PC-9 (cell line): ENCODE measurements around the gene CHM. TPM values are rescaled to one million over a fixed set of nuclear protein-coding genes. Genes with fewer than 3 reads are reported as not detected.
"Not testable (repeated sequence)": the region's sequence is repeated elsewhere in the genome, so short reads cannot be mapped to it uniquely, and the experiment has no call there.

Source experiments
- BruUV-seq: library from RNA; stranded (reverse); fragments of 400-500 nt; replicated peaks from 2 replicates; lab custom pipeline; 2021; lab: Mats Ljungman, UMichigan
- CTCF ChIA-PET: fragments of 300-600 bp; sonication (Branson Sonifier 250); formaldehyde crosslinking; loops from one replicate; lab custom pipeline; 2022; ENCODE audit warnings: antibody characterized with exemption; lab: Charles Lee
- POLR2A ChIA-PET: fragments of 300-600 bp; sonication (Branson Sonifier 250); formaldehyde crosslinking; loops from one replicate; lab custom pipeline; 2022; ENCODE audit warnings: antibody characterized with exemption; ENCODE audit not compliant: unreplicated experiment; lab: Charles Lee
- DNase-seq, 2 experiments: peaks; one replicate each; pipeline versions ENCODE4 v3.0.0 to v3.0.0-alpha.2; 2015 to 2022; ENCODE audit warnings: mixed read lengths in 1 of 2
- H2AFZ ChIP-seq: fragments of 200-600 bp; sonication (generic); 2 replicates; pipeline ENCODE4 v1.8.1; 2017; ENCODE audit warnings: antibody characterized with exemption
- H3F3A ChIP-seq: fragments of 200-600 bp; sonication (generic); 2 replicates; pipeline ENCODE4 v1.8.1; 2017; ENCODE audit warnings: antibody characterized with exemption, mild to moderate bottlenecking, low read depth; ENCODE audit not compliant: insufficient read depth
- H3K27ac ChIP-seq: fragments of 200-600 bp; sonication (generic); 2 replicates; pipeline ENCODE4 v1.6.1; 2016; ENCODE audit warnings: mixed run types
- H3K27me3 ChIP-seq: fragments of 200-600 bp; sonication (generic); 2 replicates; pipeline ENCODE4 v1.6.1; 2016; ENCODE audit warnings: low read depth, mixed run types; ENCODE audit not compliant: insufficient read depth
- H3K36me3 ChIP-seq: fragments of 200-600 bp; sonication (generic); 2 replicates; pipeline ENCODE4 v1.6.1; 2016; ENCODE audit warnings: low read depth, mixed run types
- H3K4me1 ChIP-seq: fragments of 200-600 bp; sonication (generic); replicated peaks from 2 replicates; pipeline ENCODE4 v1.6.1; 2016; ENCODE audit warnings: mixed run types; ENCODE audit not compliant: insufficient read depth
- H3K4me2 ChIP-seq: fragments of 200-600 bp; sonication (generic); 2 replicates; pipeline ENCODE4 v1.6.1; 2017; ENCODE audit warnings: mixed run types
- H3K4me3 ChIP-seq: fragments of 200-600 bp; sonication (generic); 2 replicates; pipeline ENCODE4 v1.6.1; 2016; ENCODE audit warnings: mixed run types
- H3K79me2 ChIP-seq: fragments of 200-600 bp; sonication (generic); 2 replicates; pipeline ENCODE4 v1.6.1; 2017; ENCODE audit warnings: low read depth, mixed run types
- H3K9me2 ChIP-seq: fragments of 200-600 bp; sonication (generic); 2 replicates; pipeline ENCODE4 v1.8.1; 2017; ENCODE audit warnings: mild to moderate bottlenecking; ENCODE audit not compliant: insufficient read depth
- H3K9me3 ChIP-seq: fragments of 200-600 bp; sonication (generic); 2 replicates; pipeline ENCODE4 v1.8.1; 2016; ENCODE audit warnings: low read depth; ENCODE audit not compliant: insufficient read depth
- H4K20me1 ChIP-seq: fragments of 200-600 bp; sonication (generic); 2 replicates; pipeline ENCODE4 v1.8.1; 2017; ENCODE audit not compliant: insufficient read depth
- EZH2 ChIP-seq: fragments of 200-600 bp; sonication (generic); IDR thresholded peaks from 2 replicates; pipeline ENCODE4 v1.8.0; 2017; ENCODE audit warnings: antibody characterized with exemption, low read depth
- intact Hi-C: fragments of 100-400 bp; cut with micrococcal nuclease; formaldehyde crosslinking; loops from one replicate; pipeline ENCODE4 v1.10.0; 2022; ENCODE audit not compliant: unreplicated experiment
- total RNA-seq: library from RNA; stranded (reverse); gene quantifications from 2 replicates; pipeline ENCODE4 v1.2.3, GENCODE V29; 2021
- TF ChIP-seq, protein P1 (sequence below): fragments of 200-600 bp; sonication (generic); conservative IDR thresholded peaks from 2 replicates; pipeline ENCODE4 v1.6.1; 2017; ENCODE audit warnings: mixed run types, antibody characterized with exemption, mild to moderate bottlenecking, moderate library complexity

The CHM gene
- total RNA-seq, 1 experiment from 2014 or later: 15.8 TPM

DNA sequence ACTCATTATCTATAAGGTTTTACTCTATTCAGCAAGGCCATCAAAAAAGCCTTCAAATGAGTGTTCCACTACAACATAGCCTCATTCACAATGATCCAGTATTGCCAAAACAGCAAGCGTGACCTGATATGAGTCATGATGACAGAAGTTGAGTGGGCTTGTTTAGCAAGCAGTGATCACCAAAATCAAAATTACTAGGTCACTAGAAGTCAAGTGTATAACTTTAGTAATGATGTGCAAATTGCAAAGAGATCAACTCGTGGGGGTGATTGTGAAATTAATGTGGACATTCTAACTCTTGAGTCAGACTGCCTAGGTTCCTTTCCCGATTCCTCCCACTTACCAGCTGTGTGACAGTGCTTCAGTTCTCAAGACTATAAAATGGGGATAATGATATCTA is 124.5 kb downstream of the CHM start:
- ChIA-PET POLR2A (no interaction called here), CTCF (no interaction called here)
- Histone ChIP-seq H3K4me2 (no peak overlapping the region), H4K20me1 (no peaks in the 10 kb centered on the region), H3K4me1 (no peaks in the 10 kb centered on the region), H3K9me3 (no peaks in the 10 kb centered on the region), H3K4me3 (no peak overlapping the region), H3K79me2 (no peaks in the 10 kb centered on the region), H3F3A (no peaks in the 10 kb centered on the region), H3K27ac (no peak overlapping the region), H3K27me3 (no peaks in the 10 kb centered on the region), H3K36me3 (no peaks in the 10 kb centered on the region), H2AFZ (no peak overlapping the region), H3K9me2 (no peaks in the 10 kb centered on the region)
- TF ChIP-seq EZH2: no peak
- TF ChIP-seq, protein P1, sequence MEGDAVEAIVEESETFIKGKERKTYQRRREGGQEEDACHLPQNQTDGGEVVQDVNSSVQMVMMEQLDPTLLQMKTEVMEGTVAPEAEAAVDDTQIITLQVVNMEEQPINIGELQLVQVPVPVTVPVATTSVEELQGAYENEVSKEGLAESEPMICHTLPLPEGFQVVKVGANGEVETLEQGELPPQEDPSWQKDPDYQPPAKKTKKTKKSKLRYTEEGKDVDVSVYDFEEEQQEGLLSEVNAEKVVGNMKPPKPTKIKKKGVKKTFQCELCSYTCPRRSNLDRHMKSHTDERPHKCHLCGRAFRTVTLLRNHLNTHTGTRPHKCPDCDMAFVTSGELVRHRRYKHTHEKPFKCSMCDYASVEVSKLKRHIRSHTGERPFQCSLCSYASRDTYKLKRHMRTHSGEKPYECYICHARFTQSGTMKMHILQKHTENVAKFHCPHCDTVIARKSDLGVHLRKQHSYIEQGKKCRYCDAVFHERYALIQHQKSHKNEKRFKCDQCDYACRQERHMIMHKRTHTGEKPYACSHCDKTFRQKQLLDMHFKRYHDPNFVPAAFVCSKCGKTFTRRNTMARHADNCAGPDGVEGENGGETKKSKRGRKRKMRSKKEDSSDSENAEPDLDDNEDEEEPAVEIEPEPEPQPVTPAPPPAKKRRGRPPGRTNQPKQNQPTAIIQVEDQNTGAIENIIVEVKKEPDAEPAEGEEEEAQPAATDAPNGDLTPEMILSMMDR: no peak
- BruUV-seq: no TSS peak
- intact Hi-C loops: no loop called here
- DNase-seq: no peak

DNA sequence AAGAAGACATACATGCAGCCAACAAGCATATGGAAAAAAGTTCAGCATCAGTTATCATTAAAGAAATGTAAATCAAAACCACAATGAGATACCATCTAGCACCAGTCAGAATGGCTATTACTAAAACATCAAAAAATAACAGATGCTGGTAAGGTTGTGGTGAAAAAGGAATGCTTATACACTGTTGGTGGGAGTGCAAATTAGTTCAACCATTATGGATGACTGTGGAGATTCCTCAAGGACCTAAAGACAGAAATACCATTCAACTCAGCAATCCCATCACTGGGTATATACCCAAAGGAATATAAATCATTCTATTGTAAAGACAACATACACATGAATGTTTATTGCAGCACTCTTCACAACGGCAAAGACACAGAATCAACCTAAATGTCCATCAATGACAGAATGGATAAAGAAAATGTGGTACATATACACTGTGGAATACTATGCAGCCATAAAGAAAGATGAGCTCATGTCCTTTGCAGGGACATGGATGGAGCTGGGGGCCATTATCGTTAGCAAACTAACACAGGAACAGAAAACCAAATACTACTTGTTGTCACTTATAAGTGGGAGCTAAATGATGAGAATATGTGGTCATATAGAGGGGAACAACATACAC is 130.6 kb downstream of the CHM start:
- H3K79me2 ChIP-seq, H3K9me2 ChIP-seq, intact Hi-C loops, H3K9me3 ChIP-seq, BruUV-seq, H2AFZ ChIP-seq, H3K4me3 ChIP-seq, H3K27me3 ChIP-seq, H3K36me3 ChIP-seq, CTCF ChIA-PET, H3F3A ChIP-seq, H4K20me1 ChIP-seq, POLR2A ChIA-PET, H3K4me1 ChIP-seq, H3K27ac ChIP-seq, DNase-seq, H3K4me2 ChIP-seq: not testable (repeated sequence)

DNA sequence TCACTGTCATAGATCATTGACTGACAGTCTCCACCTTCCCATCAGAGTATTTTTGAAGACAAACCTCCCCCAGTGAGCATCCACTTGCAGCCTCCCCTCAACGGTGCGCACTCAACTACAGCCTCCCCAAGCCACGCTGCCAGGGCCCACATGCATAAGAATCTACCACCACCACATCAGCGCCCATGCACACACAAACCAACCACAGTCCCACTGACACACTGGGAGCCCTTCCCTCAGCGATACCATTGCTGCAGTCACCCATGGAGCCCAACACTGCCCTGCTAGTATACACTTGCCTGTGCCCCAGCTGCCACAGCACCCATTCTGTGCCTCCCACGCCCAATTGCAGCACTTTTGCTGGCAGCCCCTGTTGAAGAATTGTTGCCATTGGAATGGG is 132.9 kb downstream of the CHM start:
- Histone ChIP-seq H3K27me3 (no peaks in the 10 kb centered on the region), H2AFZ (no peak overlapping the region), H3F3A (no peaks in the 10 kb centered on the region), H3K4me3 (no peak overlapping the region), H3K4me1 (no peaks in the 10 kb centered on the region), H3K9me3 (no peaks in the 10 kb centered on the region), H3K9me2 (no peaks in the 10 kb centered on the region), H3K27ac (no peak overlapping the region), H3K4me2 (no peak overlapping the region), H3K36me3 (no peaks in the 10 kb centered on the region), H4K20me1 (no peaks in the 10 kb centered on the region), H3K79me2 (no peaks in the 10 kb centered on the region)
- no TSS peak for BruUV-seq
- intact Hi-C loops: no loop called here
- POLR2A ChIA-PET: no interaction called here
- DNase-seq: no peak
- TF ChIP-seq EZH2: no peak
- TF ChIP-seq, protein P1: no peak
- CTCF ChIA-PET: no interaction called here

DNA sequence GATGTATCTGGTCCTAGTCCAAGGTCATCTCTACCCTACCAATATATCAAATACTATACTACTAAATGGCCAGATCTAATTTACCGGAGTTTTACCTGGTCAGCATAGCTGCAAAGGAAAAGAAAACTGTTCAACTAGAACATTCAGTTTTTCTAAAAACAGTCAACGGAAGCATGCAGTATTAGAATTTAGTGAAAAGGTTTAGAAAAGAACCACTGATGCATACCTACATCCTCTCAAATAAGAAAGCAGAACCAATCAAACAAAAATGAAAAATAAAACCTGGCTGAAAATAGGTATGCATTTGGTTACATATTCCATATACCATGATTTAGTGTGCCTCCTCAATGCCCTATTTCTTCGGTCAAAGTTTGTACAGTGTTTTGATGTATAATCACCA is 140.0 kb downstream of the CHM start:
- Histone ChIP-seq H3F3A (no peaks in the 10 kb centered on the region), H3K4me1 (no peaks in the 10 kb centered on the region), H2AFZ (no peak overlapping the region), H3K27me3 (no peaks in the 10 kb centered on the region), H3K79me2 (no peaks in the 10 kb centered on the region), H3K4me2 (no peak overlapping the region), H4K20me1 (no peaks in the 10 kb centered on the region), H3K36me3 (no peaks in the 10 kb centered on the region), H3K9me2 (no peaks in the 10 kb centered on the region), H3K4me3 (no peak overlapping the region), H3K27ac (no peak overlapping the region), H3K9me3 (no peaks in the 10 kb centered on the region)
- CTCF ChIA-PET: no interaction called here
- DNase-seq: no peak
- TF ChIP-seq, protein P1: no peak
- no peak for TF ChIP-seq EZH2
- POLR2A ChIA-PET: no interaction called here
- intact Hi-C loops: no loop called here
- BruUV-seq: no TSS peak
